NT2/D1 (cell line): ENCODE data around the gene SH3BGR.

Experiments
- SUZ12 ChIP-seq: IDR thresholded peaks from 2 replicates; pipeline ENCODE4 v1.6.1; 2011; ENCODE audit not compliant: insufficient read length, insufficient read depth; ENCODE audit errors: extremely low read depth
- YY1 ChIP-seq: IDR thresholded peaks from 2 replicates; pipeline ENCODE4 v1.6.1; 2011; ENCODE audit not compliant: insufficient read length, insufficient read depth
- ZNF274 ChIP-seq: IDR thresholded peaks from 2 replicates; pipeline ENCODE4 v1.6.1; 2011; ENCODE audit warnings: mild to moderate bottlenecking, low read depth, low read length

DNA sequence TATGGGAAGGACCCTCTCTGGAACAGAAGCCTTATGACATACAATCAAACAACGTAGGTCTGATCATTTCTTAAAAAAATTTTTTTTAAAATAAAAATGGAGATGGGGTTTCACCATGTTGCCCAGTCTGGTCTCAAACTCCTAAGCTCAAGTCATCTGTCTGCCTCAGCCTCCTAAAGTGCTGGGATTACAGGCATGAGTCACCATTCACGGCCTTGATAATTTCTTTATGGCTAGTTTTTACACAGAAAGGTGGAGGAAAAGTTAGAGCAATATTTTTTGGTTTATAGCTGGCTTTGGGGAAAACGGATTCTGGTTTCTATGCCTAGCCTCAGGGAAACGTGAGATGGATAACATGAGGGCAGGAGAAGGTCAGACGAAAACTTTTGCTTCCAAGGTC lies 91.0 kb downstream of the SH3BGR start:
- no peak for TF ChIP-seq ZNF274
- no peak for TF ChIP-seq YY1
- no peak for TF ChIP-seq SUZ12
